SK-N-SH (cell line): ENCODE measurements around the gene FAM222B. TPM values are rescaled to one million over a fixed set of nuclear protein-coding genes. Genes with fewer than 3 reads are reported as not detected.

ENCODE experiments used
- CTCF ChIA-PET: fragments of 300-600, 350-600 bp; formaldehyde crosslinking; extraction: SDS; loops from one replicate; lab custom pipeline; 2021; lab: Yijun Ruan, JAX
- POLR2A ChIA-PET: fragments of 350-600 bp; sonication (Branson Sonifier 250); formaldehyde crosslinking; extraction: SDS; loops from one replicate; lab custom pipeline; 2020; ENCODE audit warnings: antibody characterized with exemption, inconsistent platforms; lab: Yijun Ruan, JAX
- DNase-seq: peaks from one replicate; pipeline ENCODE4 v3.0.0; 2012
- H2AFZ ChIP-seq: fragments of 200-600 bp; sonication (generic); 2 replicates; pipeline ENCODE4 v1.8.1; 2016; ENCODE audit warnings: antibody characterized with exemption, mild to moderate bottlenecking, low read depth
- H3F3A ChIP-seq: fragments of 200-600 bp; sonication (generic); replicated peaks from 2 replicates; pipeline ENCODE3; 2016; ENCODE audit warnings: antibody characterized with exemption, mild to moderate bottlenecking; ENCODE audit not compliant: insufficient read depth
- H3K27ac ChIP-seq, 2 experiments: fragments of 200-500 bp in 1 of 2; fragments of 200-600 bp in 1 of 2; sonication (Bioruptor generic) in 1 of 2; sonication (generic), shearing (Covaris generic) in 1 of 2; 2 replicates each; pipeline versions ENCODE4 v1.5.1 to v1.6.1; 2014 to 2016; ENCODE audit warnings: low read depth in 2 of 2, inconsistent platforms in 1 of 2, low read length in 1 of 2, mild to moderate bottlenecking in 1 of 2, mixed read lengths in 1 of 2
- H3K27me3 ChIP-seq: fragments of 200-600 bp; sonication (generic), shearing (Covaris generic); 2 replicates; pipeline ENCODE4 v1.6.1; 2016; ENCODE audit warnings: mixed run types; ENCODE audit not compliant: insufficient read depth
- H3K36me3 ChIP-seq, 2 experiments: fragments of 200-500 bp in 1 of 2; fragments of 200-600 bp in 1 of 2; sonication (Bioruptor generic) in 1 of 2; sonication (generic) in 1 of 2; replicated peaks in 1 of 2; 2 replicates each; pipeline versions ENCODE3 to v1.5.1; 2014 to 2016; ENCODE audit warnings: low read length in 1 of 2, mild to moderate bottlenecking in 1 of 2; ENCODE audit not compliant: insufficient read depth in 2 of 2, control insufficient read depth in 1 of 2
- H3K4me1 ChIP-seq, 2 experiments: fragments of 200-500 bp in 1 of 2; fragments of 200-600 bp in 1 of 2; sonication (Bioruptor generic) in 1 of 2; sonication (generic), shearing (Covaris generic) in 1 of 2; 2 replicates each; pipeline versions ENCODE4 v1.5.1 to v1.6.1; 2014 to 2016; ENCODE audit warnings: low read depth in 1 of 2, low read length in 1 of 2, mixed run types in 1 of 2; ENCODE audit not compliant: insufficient read depth in 2 of 2, control insufficient read depth in 1 of 2
- H3K4me2 ChIP-seq: fragments of 200-600 bp; sonication (generic), shearing (Covaris generic); 2 replicates; pipeline ENCODE4 v1.6.1; 2017; ENCODE audit warnings: mixed run types
- H3K4me3 ChIP-seq, 2 experiments: fragments of 200-500 bp in 1 of 2; fragments of 200-600 bp in 1 of 2; sonication (Bioruptor generic) in 1 of 2; sonication (generic), shearing (Covaris generic) in 1 of 2; 2 replicates each; pipeline versions ENCODE4 v1.5.1 to v1.8.1; 2014 to 2016; ENCODE audit warnings: low read depth in 2 of 2, inconsistent platforms in 1 of 2, low read length in 1 of 2, mild to moderate bottlenecking in 1 of 2, mixed read lengths in 1 of 2, moderate library complexity in 1 of 2
- H3K79me2 ChIP-seq: fragments of 200-600 bp; sonication (generic); 2 replicates; pipeline ENCODE4 v1.8.1; 2017; ENCODE audit warnings: mild to moderate bottlenecking; ENCODE audit not compliant: insufficient read depth
- H3K9ac ChIP-seq: fragments of 200-600 bp; sonication (generic); 2 replicates; pipeline ENCODE4 v1.6.1; 2017; ENCODE audit warnings: mixed run types
- H3K9me2 ChIP-seq: fragments of 200-600 bp; sonication (generic); 2 replicates; pipeline ENCODE4 v1.6.1; 2017; ENCODE audit warnings: mixed run types
- H3K9me3 ChIP-seq: fragments of 200-600 bp; sonication (generic); 2 replicates; pipeline ENCODE4 v1.6.1; 2017; ENCODE audit warnings: mixed run types, mild to moderate bottlenecking, moderate library complexity
- H4K20me1 ChIP-seq: fragments of 200-600 bp; sonication (generic); 2 replicates; pipeline ENCODE4 v1.6.1; 2017; ENCODE audit warnings: mild to moderate bottlenecking, mixed run types; ENCODE audit not compliant: insufficient read depth
- ELF1 ChIP-seq: IDR thresholded peaks from 2 replicates; pipeline ENCODE4 v1.4.0; 2012
- EP300 ChIP-seq, 2 experiments: IDR thresholded peaks; 2 replicates each; pipeline versions ENCODE4 v1.4.0 to v1.6.1; 2012; ENCODE audit warnings: borderline replicate concordance in 1 of 2, low read depth in 1 of 2, low read length in 1 of 2
- EZH2phosphoT487 ChIP-seq: fragments of 200-600 bp; sonication (generic); IDR thresholded peaks from 2 replicates; pipeline ENCODE4 v1.6.1; 2017; ENCODE audit warnings: low read depth, mixed run types, mild to moderate bottlenecking, antibody characterized with exemption, moderate library complexity, borderline replicate concordance
- FOXJ3 ChIP-seq: sonication (generic); formaldehyde crosslinking; IDR thresholded peaks from 2 replicates; pipeline ENCODE4 v1.5.1; 2020; ENCODE audit warnings: mild to moderate bottlenecking, missing genetic modification reagents
- FOXM1 ChIP-seq: IDR thresholded peaks from 2 replicates; pipeline ENCODE4 v1.4.0; 2012; ENCODE audit warnings: low read depth, mild to moderate bottlenecking
- GABPA ChIP-seq: IDR thresholded peaks from 2 replicates; pipeline ENCODE4 v1.4.0; 2012; ENCODE audit warnings: low read depth, mild to moderate bottlenecking
- JUND ChIP-seq: IDR thresholded peaks from 2 replicates; pipeline ENCODE4 v1.4.0; 2012
- MEF2A ChIP-seq: IDR thresholded peaks from 2 replicates; pipeline ENCODE4 v1.4.0; 2012; ENCODE audit warnings: low read depth, borderline replicate concordance
- MXI1 ChIP-seq: IDR thresholded peaks from 2 replicates; pipeline ENCODE4 v1.6.1; 2012; ENCODE audit warnings: mild to moderate bottlenecking, low read depth, low read length, improper control_type of control experiment
- NFIC ChIP-seq: IDR thresholded peaks from 2 replicates; pipeline ENCODE4 v1.4.0; 2012; ENCODE audit warnings: borderline replicate concordance
- POLR2AphosphoS5 ChIP-seq: IDR thresholded peaks from 2 replicates; pipeline ENCODE4 v1.6.1; 2012; ENCODE audit warnings: low read depth, low read length
- RCOR1 ChIP-seq: fragments of 150-350 bp; IDR thresholded peaks from 2 replicates; pipeline ENCODE4 v1.6.1; 2017; ENCODE audit warnings: antibody characterized with exemption, low read length
- RXRA ChIP-seq: IDR thresholded peaks from 2 replicates; pipeline ENCODE4 v1.4.0; 2012; ENCODE audit warnings: low read depth, mild to moderate bottlenecking, borderline replicate concordance
- SIN3A ChIP-seq: IDR thresholded peaks from 2 replicates; pipeline ENCODE4 v1.6.1; 2012; ENCODE audit warnings: low read depth, mild to moderate bottlenecking, low read length, moderate library complexity, borderline replicate concordance
- TAF1 ChIP-seq: IDR thresholded peaks from 2 replicates; pipeline ENCODE4 v1.6.1; 2012; ENCODE audit warnings: low read depth, mild to moderate bottlenecking, low read length, moderate library complexity, borderline replicate concordance
- TEAD4 ChIP-seq: IDR thresholded peaks from 2 replicates; pipeline ENCODE4 v1.4.0; 2012; ENCODE audit warnings: mild to moderate bottlenecking, borderline replicate concordance; ENCODE audit not compliant: insufficient read depth
- WGBS: methylation state at CpG from one replicate; pipeline ENCODE4 v1.1.6; 2017; ENCODE audit warnings: low lambda C conversion rate; 5-methylcytosine and 5-hydroxymethylcytosine counted together
- polyA plus RNA-seq, 3 experiments: library from polyadenylated mRNA; depleted of rRNA; stranded (reverse); fragments of >200 nt; gene quantifications; 2 replicates each; pipeline ENCODE4 v1.2.3, GENCODE V29; 2012
- TF ChIP-seq, protein P1 (sequence below): fragments of 150-350 bp; IDR thresholded peaks from 2 replicates; pipeline ENCODE4 v1.6.1; 2017; ENCODE audit warnings: antibody characterized with exemption, low read length, low read depth, borderline replicate concordance
- TF ChIP-seq, protein P2 (sequence below): IDR thresholded peaks from 2 replicates; pipeline ENCODE4 v1.4.0; 2012; ENCODE audit warnings: low read depth, borderline replicate concordance
- TF ChIP-seq, protein P3 (sequence below): IDR thresholded peaks from 2 replicates; pipeline ENCODE4 v1.6.1; 2012; ENCODE audit warnings: mild to moderate bottlenecking, low read depth, low read length, moderate library complexity
- TF ChIP-seq, protein P4 (sequence below): fragments of 150-350 bp; IDR thresholded peaks from 2 replicates; pipeline ENCODE4 v1.6.1; 2016; ENCODE audit warnings: mild to moderate bottlenecking, low read depth, low read length

The FAM222B gene
- polyA plus RNA-seq, 1 of the 3 experiments (the other 2 are of a cell fraction) = 9.0 TPM

DNA sequence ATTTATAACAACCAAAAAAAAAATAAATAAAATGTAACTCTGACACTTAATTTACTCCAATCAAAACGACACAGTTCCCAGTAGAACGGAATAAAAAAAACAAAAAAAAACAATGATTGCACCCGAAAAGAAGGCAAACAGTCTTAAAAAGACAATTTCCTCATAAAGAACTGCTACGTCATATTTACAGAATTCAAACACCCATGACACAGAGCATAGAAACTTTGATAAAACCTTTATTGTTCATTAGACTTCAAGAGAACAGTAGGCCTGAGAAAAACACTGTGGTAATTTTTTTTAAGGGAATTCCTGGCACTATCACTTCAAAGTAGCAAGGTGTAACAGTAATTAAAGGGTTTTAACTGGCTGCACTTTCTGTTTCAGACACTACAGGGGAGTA lies 26.1 kb downstream of the FAM222B start:
- H3K4me2 ChIP-seq = no peak overlapping the region
- H3K27ac ChIP-seq = no peak overlapping the region
- 93% methylated on average over 4 of the region's 4 CpGs for WGBS
- H3F3A ChIP-seq = peaks cover 9% of the 10 kb centered on the region
- CTCF ChIA-PET = no interaction called here
- H3K79me2 ChIP-seq = peaks cover 84% of the 10 kb centered on the region
- no peaks in the 10 kb centered on the region; a peak in 2 of 4 replicates for H3K4me1 ChIP-seq
- H3K9me3 ChIP-seq = no peaks in the 10 kb centered on the region
- TF ChIP-seq EP300 (IDR thresholded peaks at IDR 0.05; ENCODE audit: borderline replicate concordance in 1 of 2, low read depth in 1 of 2, low read length in 1 of 2) (no peak), FOXJ3 (CRISPR knock-in tag) (no peak), SIN3A (no peak), POLR2AphosphoS5 (no peak), MEF2A (no peak), NFIC (no peak), JUND (no peak), RXRA (no peak), ELF1 (no peak), GABPA (no peak), TAF1 (no peak), RCOR1 (no peak), MXI1 (no peak), EZH2phosphoT487 (no peak), FOXM1 (no peak), TEAD4 (no peak)
- TF ChIP-seq, protein P1, sequence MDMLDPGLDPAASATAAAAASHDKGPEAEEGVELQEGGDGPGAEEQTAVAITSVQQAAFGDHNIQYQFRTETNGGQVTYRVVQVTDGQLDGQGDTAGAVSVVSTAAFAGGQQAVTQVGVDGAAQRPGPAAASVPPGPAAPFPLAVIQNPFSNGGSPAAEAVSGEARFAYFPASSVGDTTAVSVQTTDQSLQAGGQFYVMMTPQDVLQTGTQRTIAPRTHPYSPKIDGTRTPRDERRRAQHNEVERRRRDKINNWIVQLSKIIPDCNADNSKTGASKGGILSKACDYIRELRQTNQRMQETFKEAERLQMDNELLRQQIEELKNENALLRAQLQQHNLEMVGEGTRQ = no peak
- TF ChIP-seq, protein P2, sequence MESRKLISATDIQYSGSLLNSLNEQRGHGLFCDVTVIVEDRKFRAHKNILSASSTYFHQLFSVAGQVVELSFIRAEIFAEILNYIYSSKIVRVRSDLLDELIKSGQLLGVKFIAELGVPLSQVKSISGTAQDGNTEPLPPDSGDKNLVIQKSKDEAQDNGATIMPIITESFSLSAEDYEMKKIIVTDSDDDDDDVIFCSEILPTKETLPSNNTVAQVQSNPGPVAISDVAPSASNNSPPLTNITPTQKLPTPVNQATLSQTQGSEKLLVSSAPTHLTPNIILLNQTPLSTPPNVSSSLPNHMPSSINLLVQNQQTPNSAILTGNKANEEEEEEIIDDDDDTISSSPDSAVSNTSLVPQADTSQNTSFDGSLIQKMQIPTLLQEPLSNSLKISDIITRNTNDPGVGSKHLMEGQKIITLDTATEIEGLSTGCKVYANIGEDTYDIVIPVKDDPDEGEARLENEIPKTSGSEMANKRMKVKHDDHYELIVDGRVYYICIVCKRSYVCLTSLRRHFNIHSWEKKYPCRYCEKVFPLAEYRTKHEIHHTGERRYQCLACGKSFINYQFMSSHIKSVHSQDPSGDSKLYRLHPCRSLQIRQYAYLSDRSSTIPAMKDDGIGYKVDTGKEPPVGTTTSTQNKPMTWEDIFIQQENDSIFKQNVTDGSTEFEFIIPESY = no peak
- TF ChIP-seq, protein P3, sequence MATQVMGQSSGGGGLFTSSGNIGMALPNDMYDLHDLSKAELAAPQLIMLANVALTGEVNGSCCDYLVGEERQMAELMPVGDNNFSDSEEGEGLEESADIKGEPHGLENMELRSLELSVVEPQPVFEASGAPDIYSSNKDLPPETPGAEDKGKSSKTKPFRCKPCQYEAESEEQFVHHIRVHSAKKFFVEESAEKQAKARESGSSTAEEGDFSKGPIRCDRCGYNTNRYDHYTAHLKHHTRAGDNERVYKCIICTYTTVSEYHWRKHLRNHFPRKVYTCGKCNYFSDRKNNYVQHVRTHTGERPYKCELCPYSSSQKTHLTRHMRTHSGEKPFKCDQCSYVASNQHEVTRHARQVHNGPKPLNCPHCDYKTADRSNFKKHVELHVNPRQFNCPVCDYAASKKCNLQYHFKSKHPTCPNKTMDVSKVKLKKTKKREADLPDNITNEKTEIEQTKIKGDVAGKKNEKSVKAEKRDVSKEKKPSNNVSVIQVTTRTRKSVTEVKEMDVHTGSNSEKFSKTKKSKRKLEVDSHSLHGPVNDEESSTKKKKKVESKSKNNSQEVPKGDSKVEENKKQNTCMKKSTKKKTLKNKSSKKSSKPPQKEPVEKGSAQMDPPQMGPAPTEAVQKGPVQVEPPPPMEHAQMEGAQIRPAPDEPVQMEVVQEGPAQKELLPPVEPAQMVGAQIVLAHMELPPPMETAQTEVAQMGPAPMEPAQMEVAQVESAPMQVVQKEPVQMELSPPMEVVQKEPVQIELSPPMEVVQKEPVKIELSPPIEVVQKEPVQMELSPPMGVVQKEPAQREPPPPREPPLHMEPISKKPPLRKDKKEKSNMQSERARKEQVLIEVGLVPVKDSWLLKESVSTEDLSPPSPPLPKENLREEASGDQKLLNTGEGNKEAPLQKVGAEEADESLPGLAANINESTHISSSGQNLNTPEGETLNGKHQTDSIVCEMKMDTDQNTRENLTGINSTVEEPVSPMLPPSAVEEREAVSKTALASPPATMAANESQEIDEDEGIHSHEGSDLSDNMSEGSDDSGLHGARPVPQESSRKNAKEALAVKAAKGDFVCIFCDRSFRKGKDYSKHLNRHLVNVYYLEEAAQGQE = no peak
- TF ChIP-seq, protein P4, sequence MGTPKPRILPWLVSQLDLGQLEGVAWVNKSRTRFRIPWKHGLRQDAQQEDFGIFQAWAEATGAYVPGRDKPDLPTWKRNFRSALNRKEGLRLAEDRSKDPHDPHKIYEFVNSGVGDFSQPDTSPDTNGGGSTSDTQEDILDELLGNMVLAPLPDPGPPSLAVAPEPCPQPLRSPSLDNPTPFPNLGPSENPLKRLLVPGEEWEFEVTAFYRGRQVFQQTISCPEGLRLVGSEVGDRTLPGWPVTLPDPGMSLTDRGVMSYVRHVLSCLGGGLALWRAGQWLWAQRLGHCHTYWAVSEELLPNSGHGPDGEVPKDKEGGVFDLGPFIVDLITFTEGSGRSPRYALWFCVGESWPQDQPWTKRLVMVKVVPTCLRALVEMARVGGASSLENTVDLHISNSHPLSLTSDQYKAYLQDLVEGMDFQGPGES = no peak
- TF ChIP-seq, all 33 proteins: peak for 0
- POLR2A ChIA-PET = no interaction called here
- H4K20me1 ChIP-seq = no peaks in the 10 kb centered on the region
- no peaks in the 10 kb centered on the region for H3K36me3 ChIP-seq
- H3K4me3 ChIP-seq = no peak overlapping the region
- no peaks in the 10 kb centered on the region for H3K27me3 ChIP-seq
- no peak overlapping the region for H2AFZ ChIP-seq
- DNase-seq = no peak
- no peaks in the 10 kb centered on the region for H3K9me2 ChIP-seq
- no peak overlapping the region for H3K9ac ChIP-seq
